HG03060 (cell line): ENCODE results near the gene TARS1.

Experiments
- ATAC-seq: cut with Tn5 transposase; IDR thresholded peaks from one replicate; pipeline ENCODE4 v1.9.1; 2021; ENCODE audit warnings: low read depth, moderate number of reproducible peaks; ENCODE audit not compliant: unreplicated experiment

Gene TARS1

DNA sequence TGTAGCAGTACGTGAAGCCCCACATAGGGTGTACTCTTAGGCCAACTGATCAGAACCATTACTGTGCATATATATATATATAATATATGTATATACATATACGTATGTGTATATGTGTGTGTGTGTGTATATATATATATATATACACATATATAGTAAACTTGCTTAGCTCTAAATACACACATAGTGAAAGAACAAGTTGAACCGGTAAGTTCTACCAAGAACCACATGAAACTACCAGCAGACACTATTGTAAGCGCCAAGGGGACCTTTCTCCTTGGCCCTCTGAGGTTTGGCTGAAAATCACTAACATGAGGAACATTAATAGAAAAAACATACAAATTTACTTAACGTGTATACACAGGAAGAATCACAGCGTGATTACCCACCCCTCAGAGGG, 1.8 kb upstream of the TARS1 start:
- no peak for ATAC-seq

- ATAC-seq, result no peak
Measured at GRCh38 chr5:33439905-33440481, 772 bp upstream of the TARS1 start.

GRCh38 chr5:33441241-33442177, 744 bp downstream of the TARS1 start:
- peak; percentile 7 for ATAC-seq

DNA sequence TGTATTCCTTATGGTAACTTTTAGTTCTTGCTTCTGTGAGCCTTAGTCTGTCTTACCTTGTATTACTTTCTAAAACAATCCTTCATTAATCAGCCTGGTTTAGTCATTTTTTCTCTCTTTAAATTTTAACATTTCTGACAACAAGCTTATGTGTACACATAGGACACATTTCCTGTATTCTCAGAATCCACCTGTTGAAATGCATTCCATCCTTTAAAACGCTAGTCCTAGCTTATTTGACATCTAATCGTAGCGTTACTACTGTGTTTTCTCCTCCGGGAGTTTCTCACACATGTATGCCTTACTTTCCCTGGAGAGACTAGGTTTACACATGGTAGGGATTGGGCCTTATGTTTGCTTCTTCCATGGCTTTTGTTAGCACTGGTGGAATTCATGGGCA, 3.8 kb downstream of the TARS1 start:
- no peak for ATAC-seq

GRCh38 chr5:33445798-33446197, 5.0 kb downstream of the TARS1 start:
- ATAC-seq, result no peak

- ATAC-seq, result no peak
Measured at GRCh38 chr5:33448118-33448517, 7.4 kb downstream of the TARS1 start.

DNA sequence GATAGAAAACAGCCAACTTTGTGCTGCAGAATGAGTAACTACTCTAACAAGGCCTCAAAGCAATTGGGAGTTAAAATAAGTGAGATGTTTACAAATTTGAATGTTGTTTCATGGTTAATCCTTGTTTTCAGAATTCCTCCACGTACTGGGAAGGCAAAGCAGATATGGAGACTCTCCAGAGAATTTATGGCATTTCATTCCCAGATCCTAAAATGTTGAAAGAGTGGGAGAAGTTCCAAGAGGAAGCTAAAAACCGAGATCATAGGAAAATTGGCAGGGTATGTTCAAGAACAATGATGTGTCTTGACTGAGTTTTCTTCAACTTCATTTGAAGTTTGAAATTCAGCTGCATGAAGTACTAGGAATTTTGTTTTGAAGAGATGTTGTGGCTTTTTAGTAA, 16.4 kb downstream of the TARS1 start:
- no peak for ATAC-seq

DNA sequence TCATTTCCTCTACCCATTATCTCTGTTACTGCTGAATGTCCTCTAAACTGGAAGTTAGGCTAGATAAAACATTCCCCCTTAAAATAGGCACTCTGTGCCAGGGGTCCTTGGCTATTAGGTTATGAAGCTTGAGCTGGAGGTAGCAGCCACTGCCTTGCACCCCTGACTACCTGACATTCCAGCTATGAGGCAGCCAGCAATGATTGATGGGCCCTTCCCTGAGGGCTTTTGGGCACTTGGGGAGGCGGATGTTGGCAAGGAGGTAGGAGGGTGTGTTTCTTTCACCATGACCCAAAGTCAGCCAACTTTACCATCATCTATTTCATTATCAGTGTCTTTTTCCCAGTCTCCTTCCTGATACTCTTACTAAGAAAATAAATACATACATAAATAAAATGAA, 17.1 kb downstream of the TARS1 start:
- no peak for ATAC-seq

DNA sequence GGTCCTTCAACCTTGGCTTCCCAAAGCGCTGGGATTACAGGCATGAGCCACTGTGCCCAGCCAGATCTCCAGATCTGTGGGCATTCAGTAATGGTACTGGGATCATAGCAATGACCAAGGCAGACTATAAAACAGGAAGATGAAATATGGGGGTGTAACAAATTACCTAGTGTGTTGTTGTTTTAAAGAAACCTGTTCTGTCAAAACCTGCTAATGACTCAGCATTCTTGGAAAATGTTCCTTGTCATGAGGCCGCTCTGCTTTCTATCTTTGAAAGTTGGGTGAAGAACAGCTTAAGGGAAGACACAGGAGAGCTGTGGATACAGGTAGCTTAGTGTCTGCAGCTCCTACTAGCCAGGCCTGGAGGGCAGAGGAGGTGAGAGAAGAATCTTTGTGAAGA, 19.4 kb downstream of the TARS1 start:
- no peak for ATAC-seq

DNA sequence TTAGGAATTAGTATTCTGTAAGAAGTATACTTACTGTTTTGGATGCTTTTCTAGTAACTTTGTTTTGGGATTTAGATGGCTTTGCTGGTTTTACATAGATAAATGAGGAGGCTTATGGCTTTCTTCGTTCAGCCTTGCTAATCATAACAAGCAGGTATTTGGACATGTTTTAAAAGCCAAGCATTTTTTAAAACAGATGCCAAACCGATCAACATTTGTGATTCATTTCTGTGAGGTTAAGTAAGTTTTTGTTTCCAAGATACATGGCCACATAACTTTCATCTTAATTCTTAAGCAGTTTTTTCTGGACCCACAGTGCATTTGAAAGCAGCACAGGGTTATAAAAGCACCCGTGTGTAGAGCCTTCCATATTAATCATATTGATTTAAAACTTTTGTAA, 21.7 kb downstream of the TARS1 start:
- no peak for ATAC-seq

DNA sequence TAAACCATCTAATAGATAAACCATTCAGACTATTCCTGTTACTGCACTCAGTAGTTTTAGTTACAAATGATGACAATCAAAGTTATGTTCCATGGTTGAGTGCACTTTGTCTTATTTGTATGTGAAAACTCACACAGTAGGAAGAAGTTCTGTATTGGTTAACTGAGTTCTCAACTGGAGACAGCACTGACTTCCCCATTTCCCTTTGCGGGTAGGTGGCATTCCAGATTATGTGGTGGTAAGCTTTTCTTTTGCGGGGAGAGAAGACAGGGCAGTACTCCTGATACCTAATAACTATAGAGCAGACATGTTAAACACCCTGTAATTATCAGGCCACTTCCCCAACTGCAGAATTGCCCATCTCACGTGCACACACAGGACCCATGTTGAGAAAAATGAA, 24.4 kb downstream of the TARS1 start:
- no peak for ATAC-seq

GRCh38 chr5:33468775-33469435, 28.1 kb downstream of the TARS1 start:
- ATAC-seq, result no peak

DNA sequence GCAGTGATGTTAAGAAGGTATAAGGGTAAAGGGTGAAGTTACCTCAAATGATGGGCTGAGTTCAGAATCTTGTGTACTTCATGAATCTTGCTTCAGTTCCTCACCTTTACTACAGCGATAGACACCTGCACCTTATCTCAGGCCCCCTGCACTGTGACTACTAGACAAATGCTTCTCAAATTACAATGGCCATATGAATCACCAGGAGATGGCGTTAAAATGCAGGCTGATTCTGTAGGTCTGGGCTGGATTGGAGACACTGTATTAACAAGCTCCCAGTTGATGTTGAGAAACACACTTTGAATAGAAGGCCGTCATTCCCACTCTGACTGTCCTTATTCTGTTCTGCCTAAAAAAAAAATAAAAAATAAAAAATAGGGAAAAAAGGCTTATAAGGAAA, 29.8 kb downstream of the TARS1 start:
- ATAC-seq, result no peak

- no peak for ATAC-seq
Measured at GRCh38 chr5:33472805-33473409, 32.1 kb downstream of the TARS1 start.

DNA sequence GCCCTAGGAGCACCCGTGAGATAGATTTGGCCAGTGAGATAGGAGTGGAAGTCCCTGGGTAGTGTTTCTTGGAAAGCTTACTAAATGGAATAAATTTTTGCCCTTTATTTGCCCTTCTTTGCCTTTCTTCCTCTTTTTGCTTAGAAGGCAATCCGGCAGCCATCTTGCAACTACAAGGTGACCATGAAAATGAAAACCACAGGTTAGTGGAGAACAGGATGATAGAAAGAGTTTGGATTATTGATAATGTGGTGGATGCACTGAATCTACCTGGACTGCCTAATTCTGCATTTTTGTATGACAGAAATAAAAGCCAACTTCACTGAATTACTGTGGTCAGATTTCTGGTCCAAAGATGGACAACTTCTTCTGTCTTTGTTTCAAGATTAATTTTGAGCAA, 33.2 kb downstream of the TARS1 start:
- no peak for ATAC-seq

DNA sequence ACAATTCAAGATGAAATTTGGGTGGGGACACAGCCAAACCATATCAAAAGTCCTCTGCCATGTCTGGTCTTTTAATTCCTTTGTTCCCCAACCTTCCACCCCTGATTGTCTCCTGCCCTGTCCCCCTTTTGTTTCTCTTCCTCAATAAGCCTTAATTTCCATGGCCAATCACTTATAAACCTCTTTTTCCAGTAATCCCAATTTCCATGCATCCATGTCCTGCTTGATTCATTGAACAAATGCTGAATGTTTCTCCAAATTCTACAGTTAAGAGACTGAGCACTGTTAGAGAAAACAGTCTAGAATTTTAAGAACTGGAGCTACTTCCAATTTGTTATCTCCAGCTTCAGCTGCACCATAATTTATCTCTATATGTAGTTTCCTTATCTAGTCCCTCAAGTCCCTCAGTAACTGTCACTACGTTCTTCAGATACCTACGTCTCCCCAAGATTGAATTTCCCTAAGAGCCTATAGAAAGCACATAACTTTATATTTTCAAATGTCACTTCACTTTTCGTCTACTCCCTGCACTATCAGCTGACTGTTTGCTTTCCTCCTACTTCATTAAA, 34.2 kb downstream of the TARS1 start:
- no peak for ATAC-seq

DNA sequence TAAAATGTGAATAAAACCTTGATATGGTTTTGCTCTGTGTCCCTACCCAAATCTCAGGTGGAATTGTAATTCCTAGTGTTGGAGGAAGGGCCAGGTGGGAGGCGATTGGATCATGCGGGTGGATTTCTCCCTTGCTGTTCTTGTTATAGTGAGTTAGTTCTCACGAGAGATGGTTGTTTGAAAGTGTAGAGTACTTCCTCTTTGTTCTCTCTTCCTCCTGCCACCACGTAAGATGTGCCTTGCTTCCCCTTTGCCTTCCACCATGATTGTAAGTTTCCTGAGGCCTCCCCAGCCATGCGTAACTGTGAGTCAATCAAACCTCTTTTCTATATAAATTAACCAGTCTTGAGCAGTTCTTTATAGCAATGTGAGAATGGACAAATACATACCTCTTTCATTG, 34.9 kb downstream of the TARS1 start:
- no peak for ATAC-seq

- no peak for ATAC-seq
Measured at GRCh38 chr5:33476992-33477391, 36.2 kb downstream of the TARS1 start.

- ATAC-seq, result no peak
Measured at GRCh38 chr5:33477816-33478215, 37.1 kb downstream of the TARS1 start.

GRCh38 chr5:33479311-33479710, 38.5 kb downstream of the TARS1 start:
- no peak for ATAC-seq

- no peak for ATAC-seq
Measured at GRCh38 chr5:33480876-33481275, 40.1 kb downstream of the TARS1 start.
